Neural cell (in vitro differentiated cells): ENCODE results near the gene WNK2. TPM values are rescaled to one million over a fixed set of nuclear protein-coding genes. Genes with fewer than 3 reads are reported as not detected.

Source experiments
- H2AFZ ChIP-seq: fragments of 200-600, 300-800 bp; sonication (generic), shearing (Covaris generic); 2 replicates; pipeline ENCODE4 v1.6.0; 2014; ENCODE audit warnings: low read depth, mild to moderate bottlenecking, antibody characterized with exemption, low read length, moderate library complexity
- H3F3A ChIP-seq: fragments of 200-600 bp; shearing (Covaris generic); 2 replicates; pipeline ENCODE4 v1.6.1; 2016; ENCODE audit warnings: mild to moderate bottlenecking, moderate library complexity, mixed read lengths, antibody characterized with exemption, low read length; ENCODE audit not compliant: insufficient read depth, poor library complexity, severe bottlenecking
- H3K27ac ChIP-seq: fragments of 200-600, 300-800 bp; sonication (generic), shearing (Covaris generic); 2 replicates; pipeline ENCODE4 v1.5.1; 2014; ENCODE audit warnings: mild to moderate bottlenecking, low read length, moderate library complexity
- H3K27me3 ChIP-seq: fragments of 300-800, 200-600 bp; sonication (generic), shearing (Covaris generic); 2 replicates; pipeline ENCODE4 v1.6.0; 2014; ENCODE audit warnings: mild to moderate bottlenecking, low read depth, low read length, moderate library complexity; ENCODE audit not compliant: insufficient read depth
- H3K36me3 ChIP-seq: fragments of 300-800, 200-600 bp; sonication (generic), shearing (Covaris generic); 2 replicates; pipeline ENCODE4 v1.5.1; 2014; ENCODE audit warnings: mild to moderate bottlenecking, antibody characterized with exemption, low read length, moderate library complexity; ENCODE audit not compliant: insufficient read depth
- H3K4me2 ChIP-seq: fragments of 300-800, 200-600 bp; sonication (generic), shearing (Covaris generic); 2 replicates; pipeline ENCODE4 v1.6.0; 2014; ENCODE audit warnings: mild to moderate bottlenecking, low read length
- H3K4me3 ChIP-seq: fragments of 300-800, 200-600 bp; sonication (generic), shearing (Covaris generic); 2 replicates; pipeline ENCODE4 v1.5.1; 2014; ENCODE audit warnings: mild to moderate bottlenecking, low read length, moderate library complexity
- H3K79me2 ChIP-seq: fragments of 200-600 bp; shearing (Covaris generic); replicated peaks from 2 replicates; pipeline ENCODE4 v1.6.0; 2014; ENCODE audit warnings: mild to moderate bottlenecking, low read length, moderate library complexity; ENCODE audit not compliant: insufficient read depth
- H3K9ac ChIP-seq: fragments of 300-800, 200-600 bp; sonication (generic), shearing (Covaris generic); 2 replicates; pipeline ENCODE4 v1.6.1; 2016; ENCODE audit warnings: mild to moderate bottlenecking, low read length, mixed read lengths
- H3K9me2 ChIP-seq: fragments of 200-600 bp; shearing (Covaris generic); 2 replicates; pipeline ENCODE4 v1.6.1; 2016; ENCODE audit warnings: mild to moderate bottlenecking, low read length, mixed read lengths; ENCODE audit not compliant: insufficient read depth
- H3K9me3 ChIP-seq: fragments of 200-600, 300-800 bp; sonication (generic), shearing (Covaris generic); 2 replicates; pipeline ENCODE4 v1.6.1; 2016; ENCODE audit warnings: mild to moderate bottlenecking, mixed run types, low read length, moderate library complexity, mixed read lengths
- H4K20me1 ChIP-seq: fragments of 200-600 bp; shearing (Covaris generic); 2 replicates; pipeline ENCODE4 v1.6.1; 2016; ENCODE audit warnings: mild to moderate bottlenecking, mixed run types; ENCODE audit not compliant: insufficient read depth
- EP300 ChIP-seq: fragments of 450-650 bp; conservative IDR thresholded peaks from 2 replicates; pipeline ENCODE4 v1.6.1; 2014; ENCODE audit warnings: antibody characterized with exemption, mild to moderate bottlenecking, moderate library complexity; ENCODE audit not compliant: poor library complexity, severe bottlenecking
- EZH2 ChIP-seq: fragments of 200-600, 300-800 bp; shearing (Covaris generic), sonication (generic); IDR thresholded peaks from 2 replicates; pipeline ENCODE4 v1.6.1; 2014; ENCODE audit warnings: antibody characterized with exemption, low read length, borderline replicate concordance, mild to moderate bottlenecking; ENCODE audit not compliant: insufficient read depth, poor library complexity, severe bottlenecking
- MXI1 ChIP-seq: fragments of 450-650 bp; conservative IDR thresholded peaks from 2 replicates; pipeline ENCODE4 v1.6.1; 2014; ENCODE audit warnings: antibody characterized with exemption, mild to moderate bottlenecking; ENCODE audit not compliant: poor library complexity, severe bottlenecking
- POLR2AphosphoS5 ChIP-seq: IDR thresholded peaks from 2 replicates; pipeline ENCODE4 v1.6.1; 2012
- RAD21 ChIP-seq: fragments of 450-650 bp; conservative IDR thresholded peaks from 2 replicates; pipeline ENCODE4 v1.6.1; 2014; ENCODE audit warnings: antibody characterized with exemption, mild to moderate bottlenecking, moderate library complexity
- SMC3 ChIP-seq: fragments of 450-650 bp; conservative IDR thresholded peaks from 2 replicates; pipeline ENCODE4 v1.6.1; 2014; ENCODE audit warnings: antibody characterized with exemption, mild to moderate bottlenecking, moderate library complexity; ENCODE audit not compliant: poor library complexity
- TAF1 ChIP-seq: IDR thresholded peaks from 2 replicates; pipeline ENCODE4 v1.6.1; 2012; ENCODE audit warnings: low read depth
- polyA plus RNA-seq: library from polyadenylated mRNA; depleted of rRNA; stranded (reverse); fragments of >200 nt; gene quantifications from 2 replicates; pipeline ENCODE4 v1.2.3, GENCODE V29; 2014
- TF ChIP-seq, protein P1 (sequence below): fragments of 450-650 bp; IDR thresholded peaks from 2 replicates; pipeline ENCODE4 v1.5.1; 2014; ENCODE audit warnings: antibody characterized with exemption, mild to moderate bottlenecking, moderate library complexity; ENCODE audit not compliant: poor library complexity, severe bottlenecking
- TF ChIP-seq, protein P2 (sequence below): IDR thresholded peaks from 2 replicates; pipeline ENCODE4 v1.6.1; 2012; ENCODE audit warnings: borderline replicate concordance

Gene WNK2
- polyA plus RNA-seq, 1 donor from 2014 or later = 37.1 TPM

DNA sequence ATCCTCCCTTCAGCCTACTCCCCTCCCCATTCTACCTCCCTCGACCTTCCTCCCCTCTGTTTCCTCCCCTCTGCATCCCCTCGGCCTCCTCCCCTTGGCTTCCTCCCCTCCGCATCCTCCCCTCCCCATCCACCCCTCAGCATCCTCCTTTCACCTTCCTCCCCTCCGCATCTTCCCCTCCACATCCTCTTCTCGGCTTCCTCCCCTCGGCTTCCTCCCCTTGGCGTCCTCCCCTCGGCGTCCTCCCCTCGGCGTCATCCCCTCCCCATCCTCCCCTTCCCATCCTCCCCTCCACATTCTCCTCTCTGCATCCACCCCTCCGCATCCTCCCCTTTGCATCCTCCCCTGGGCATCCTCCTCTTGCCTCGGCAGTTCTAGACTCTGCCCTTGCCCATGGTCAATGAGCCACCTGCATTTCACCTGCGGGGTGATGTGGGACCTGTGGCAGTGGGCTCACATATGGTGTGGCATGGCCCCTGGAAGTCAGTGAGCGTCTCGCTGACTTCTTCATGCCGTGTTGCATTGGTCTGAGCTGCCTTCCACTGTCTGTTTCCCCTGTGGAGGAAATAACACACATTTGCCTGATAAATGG is 113.0 kb downstream of the WNK2 start:
- Histone ChIP-seq H3K9ac (no peak overlapping the region), H3K36me3 (no peaks in the 10 kb centered on the region), H2AFZ (no peak overlapping the region), H3K79me2 (no peaks in the 10 kb centered on the region), H3K27me3 (no peaks in the 10 kb centered on the region), H3K4me3 (no peak overlapping the region), H3K27ac (no peak overlapping the region), H4K20me1 (no peaks in the 10 kb centered on the region), H3K9me2 (no peaks in the 10 kb centered on the region), H3K4me2 (no peak overlapping the region), H3F3A (no peaks in the 10 kb centered on the region), H3K9me3 (no peaks in the 10 kb centered on the region)
- TF ChIP-seq POLR2AphosphoS5 = no peak
- no peak for TF ChIP-seq EP300
- TF ChIP-seq EZH2 = no peak
- no peak for TF ChIP-seq SMC3
- no peak for TF ChIP-seq MXI1
- no peak for TF ChIP-seq TAF1
- TF ChIP-seq, protein P1, sequence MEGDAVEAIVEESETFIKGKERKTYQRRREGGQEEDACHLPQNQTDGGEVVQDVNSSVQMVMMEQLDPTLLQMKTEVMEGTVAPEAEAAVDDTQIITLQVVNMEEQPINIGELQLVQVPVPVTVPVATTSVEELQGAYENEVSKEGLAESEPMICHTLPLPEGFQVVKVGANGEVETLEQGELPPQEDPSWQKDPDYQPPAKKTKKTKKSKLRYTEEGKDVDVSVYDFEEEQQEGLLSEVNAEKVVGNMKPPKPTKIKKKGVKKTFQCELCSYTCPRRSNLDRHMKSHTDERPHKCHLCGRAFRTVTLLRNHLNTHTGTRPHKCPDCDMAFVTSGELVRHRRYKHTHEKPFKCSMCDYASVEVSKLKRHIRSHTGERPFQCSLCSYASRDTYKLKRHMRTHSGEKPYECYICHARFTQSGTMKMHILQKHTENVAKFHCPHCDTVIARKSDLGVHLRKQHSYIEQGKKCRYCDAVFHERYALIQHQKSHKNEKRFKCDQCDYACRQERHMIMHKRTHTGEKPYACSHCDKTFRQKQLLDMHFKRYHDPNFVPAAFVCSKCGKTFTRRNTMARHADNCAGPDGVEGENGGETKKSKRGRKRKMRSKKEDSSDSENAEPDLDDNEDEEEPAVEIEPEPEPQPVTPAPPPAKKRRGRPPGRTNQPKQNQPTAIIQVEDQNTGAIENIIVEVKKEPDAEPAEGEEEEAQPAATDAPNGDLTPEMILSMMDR = no peak
- no peak for TF ChIP-seq RAD21
- TF ChIP-seq, protein P2, sequence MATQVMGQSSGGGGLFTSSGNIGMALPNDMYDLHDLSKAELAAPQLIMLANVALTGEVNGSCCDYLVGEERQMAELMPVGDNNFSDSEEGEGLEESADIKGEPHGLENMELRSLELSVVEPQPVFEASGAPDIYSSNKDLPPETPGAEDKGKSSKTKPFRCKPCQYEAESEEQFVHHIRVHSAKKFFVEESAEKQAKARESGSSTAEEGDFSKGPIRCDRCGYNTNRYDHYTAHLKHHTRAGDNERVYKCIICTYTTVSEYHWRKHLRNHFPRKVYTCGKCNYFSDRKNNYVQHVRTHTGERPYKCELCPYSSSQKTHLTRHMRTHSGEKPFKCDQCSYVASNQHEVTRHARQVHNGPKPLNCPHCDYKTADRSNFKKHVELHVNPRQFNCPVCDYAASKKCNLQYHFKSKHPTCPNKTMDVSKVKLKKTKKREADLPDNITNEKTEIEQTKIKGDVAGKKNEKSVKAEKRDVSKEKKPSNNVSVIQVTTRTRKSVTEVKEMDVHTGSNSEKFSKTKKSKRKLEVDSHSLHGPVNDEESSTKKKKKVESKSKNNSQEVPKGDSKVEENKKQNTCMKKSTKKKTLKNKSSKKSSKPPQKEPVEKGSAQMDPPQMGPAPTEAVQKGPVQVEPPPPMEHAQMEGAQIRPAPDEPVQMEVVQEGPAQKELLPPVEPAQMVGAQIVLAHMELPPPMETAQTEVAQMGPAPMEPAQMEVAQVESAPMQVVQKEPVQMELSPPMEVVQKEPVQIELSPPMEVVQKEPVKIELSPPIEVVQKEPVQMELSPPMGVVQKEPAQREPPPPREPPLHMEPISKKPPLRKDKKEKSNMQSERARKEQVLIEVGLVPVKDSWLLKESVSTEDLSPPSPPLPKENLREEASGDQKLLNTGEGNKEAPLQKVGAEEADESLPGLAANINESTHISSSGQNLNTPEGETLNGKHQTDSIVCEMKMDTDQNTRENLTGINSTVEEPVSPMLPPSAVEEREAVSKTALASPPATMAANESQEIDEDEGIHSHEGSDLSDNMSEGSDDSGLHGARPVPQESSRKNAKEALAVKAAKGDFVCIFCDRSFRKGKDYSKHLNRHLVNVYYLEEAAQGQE = no peak

DNA sequence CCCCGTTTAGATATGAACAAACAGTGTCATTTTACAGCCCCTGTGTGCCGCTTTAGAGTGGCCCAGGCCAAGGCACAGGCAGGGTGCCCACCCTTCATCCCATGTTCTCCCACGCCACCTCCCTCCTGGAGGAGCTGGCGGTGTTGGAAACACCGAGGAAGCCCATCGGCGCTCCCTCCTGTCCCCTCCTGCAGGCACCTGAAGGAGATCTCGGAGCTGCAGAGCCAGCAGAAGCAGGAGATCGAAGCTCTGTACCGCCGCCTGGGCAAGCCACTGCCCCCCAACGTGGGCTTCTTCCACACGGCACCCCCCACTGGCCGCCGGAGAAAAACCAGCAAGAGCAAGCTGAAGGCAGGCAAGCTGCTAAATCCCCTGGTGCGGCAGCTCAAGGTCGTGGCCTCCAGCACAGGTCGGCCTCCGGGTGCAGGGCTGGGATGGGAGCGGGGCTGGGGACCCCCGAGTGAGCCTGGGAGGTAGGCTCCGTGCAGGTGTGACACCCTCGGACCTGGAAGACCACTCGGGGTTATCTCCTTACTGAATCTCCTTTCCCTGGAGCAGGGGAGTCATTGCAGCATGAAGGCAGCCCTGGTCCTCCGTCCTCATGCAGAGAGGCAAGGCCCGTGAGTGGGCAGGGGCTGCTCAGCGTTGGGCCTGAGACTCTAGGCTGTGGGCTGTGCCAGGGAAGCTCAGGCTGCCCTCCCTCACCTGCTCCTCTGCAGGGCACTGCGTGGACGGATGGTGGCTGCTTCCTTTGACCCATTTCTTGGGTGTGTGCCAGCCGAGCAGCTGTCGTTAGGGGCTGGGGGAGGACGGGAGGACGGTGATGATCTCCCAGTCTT is 113.9 kb downstream of the WNK2 start:
- Histone ChIP-seq H3F3A (no peaks in the 10 kb centered on the region), H4K20me1 (no peaks in the 10 kb centered on the region), H3K4me2 (no peak overlapping the region), H3K9me2 (no peaks in the 10 kb centered on the region), H3K36me3 (no peaks in the 10 kb centered on the region), H2AFZ (no peak overlapping the region), H3K27me3 (no peaks in the 10 kb centered on the region), H3K79me2 (no peaks in the 10 kb centered on the region), H3K4me3 (no peak overlapping the region), H3K27ac (no peak overlapping the region), H3K9me3 (no peaks in the 10 kb centered on the region), H3K9ac (no peak overlapping the region)
- TF ChIP-seq RAD21 (no peak), POLR2AphosphoS5 (no peak), SMC3 (no peak), EZH2 (no peak), TAF1 (no peak), EP300 (no peak), MXI1 (no peak)
- TF ChIP-seq, protein P1 = no peak
- TF ChIP-seq, protein P2 = no peak
